SK-MEL-5 (cell line): ENCODE data around the gene LSM12. TPM values are rescaled to one million over a fixed set of nuclear protein-coding genes. Genes with fewer than 3 reads are reported as not detected.
A peak's percentile ranks its signal among the peaks of the same experiment; 100 is the strongest.

Experiments
- DNase-seq: peaks from one replicate; pipeline ENCODE4 v3.0.0-alpha.2; 2016; ENCODE audit warnings: low read depth, low spot score
- in situ Hi-C: cut with HindIII; loops from 2 replicates; pipeline ENCODE4 v1.10.0; 2016; ENCODE audit warnings: low sequenced_read_pairs, high pct_unique_total_duplicates, low pct_unique_long_range_greater_than_20kb
- polyA plus RNA-seq, 2 experiments: library from polyadenylated mRNA; depleted of rRNA; stranded (reverse); fragments of >200 nt; gene quantifications; 2 replicates each; pipeline ENCODE4 v1.2.3, GENCODE V29; 2015
- total RNA-seq: library from RNA; depleted of rRNA; stranded (reverse); fragments of >200 nt; shearing (Covaris generic); gene quantifications from 2 replicates; pipeline ENCODE4 v1.2.3, GENCODE V29; 2014; rRNA removed

Gene LSM12
- total RNA-seq: 49.2 and 49.8 TPM in 2 replicates
- 59.3 and 63.8 TPM in 2 replicates for polyA plus RNA-seq (2015; cell fraction: cytosol; rRNA removed)
- 27.6 and 38.3 TPM in 2 replicates for polyA plus RNA-seq (2015; cell fraction: nucleus; rRNA removed)

DNA sequence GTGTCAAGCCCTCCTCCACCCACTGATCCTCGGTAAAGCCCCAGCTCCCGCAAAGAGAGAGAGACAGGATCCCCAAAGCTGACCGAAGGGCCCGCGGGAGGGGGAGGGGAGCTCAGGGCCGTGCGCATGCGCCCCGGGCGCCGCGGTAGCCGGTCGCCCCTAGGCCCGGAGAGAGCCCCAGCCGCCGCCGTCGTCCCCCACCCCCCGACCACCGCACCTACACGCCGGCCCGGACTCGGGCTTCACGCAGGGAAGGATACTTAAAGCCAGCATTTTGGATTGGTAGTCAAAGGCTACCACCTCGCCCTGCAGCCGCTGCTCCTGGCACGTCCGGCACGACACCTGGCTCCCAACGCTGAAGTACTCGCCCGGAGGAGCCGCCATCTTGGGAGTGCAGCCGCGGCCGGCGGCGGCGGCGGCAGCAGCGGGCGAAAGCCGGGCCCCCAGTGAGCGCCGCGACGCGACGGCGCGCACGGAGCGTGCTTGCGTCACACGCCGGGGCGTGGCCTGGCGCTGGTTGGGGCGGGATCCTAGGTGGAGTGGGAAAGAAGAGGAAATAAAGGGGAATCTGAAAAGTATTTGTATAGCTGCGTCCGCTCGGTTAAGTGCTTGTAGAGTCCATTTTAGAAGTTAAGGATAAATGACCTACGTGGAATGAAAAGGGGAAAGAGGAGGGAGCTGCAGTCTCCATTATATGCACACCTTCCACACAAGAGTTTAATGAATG lies at the start of gene LSM12:
Gene LSM12 (minus strand): TSS at position 468 of the 727 bp plus-strand sequence. CDS start 84 bp downstream, at position 384.
- in situ Hi-C loops: no loop called here
- peak; percentile 90 for DNase-seq

DNA sequence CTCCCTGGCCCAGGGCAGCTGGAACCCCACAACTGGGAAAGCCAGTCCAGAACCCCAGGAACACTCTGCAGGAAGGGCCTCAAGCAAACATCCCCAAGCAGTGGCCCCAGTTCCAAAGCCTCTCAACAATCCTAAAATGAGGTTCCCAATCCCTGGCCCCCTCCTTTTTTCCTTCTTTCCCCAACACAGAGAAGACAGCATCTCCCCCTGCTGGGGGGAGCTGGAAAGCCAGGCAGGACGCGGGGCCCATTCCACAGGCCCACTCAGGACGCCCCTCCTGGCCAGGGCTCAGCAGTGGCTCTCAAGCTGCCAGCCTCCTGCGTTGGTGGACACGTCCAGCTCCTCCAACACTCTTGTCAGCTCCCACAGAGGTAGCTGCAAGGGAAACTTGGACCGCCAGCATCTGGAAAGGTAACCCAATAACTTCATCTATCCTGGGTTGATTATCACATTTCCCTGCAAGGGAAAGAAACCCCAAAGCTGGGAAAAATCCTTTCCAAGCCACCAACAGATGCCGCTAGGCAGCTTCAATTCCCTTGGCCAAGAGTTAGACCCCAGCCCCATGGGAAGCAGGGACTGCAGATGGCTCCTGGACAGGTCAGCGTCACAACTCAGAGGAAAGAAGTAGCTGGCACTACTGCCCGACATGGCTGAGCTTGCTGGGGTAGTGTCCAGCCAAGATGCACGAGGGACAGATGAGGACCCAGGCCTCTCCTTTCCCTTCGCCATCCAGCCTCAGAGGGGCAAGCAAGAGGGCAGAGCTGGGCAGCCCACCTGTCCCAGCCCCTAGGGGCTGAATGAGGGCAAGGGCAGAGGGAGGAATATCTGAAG lies 49.3 kb upstream of the LSM12 start:
- in situ Hi-C loops: no loop called here

DNA sequence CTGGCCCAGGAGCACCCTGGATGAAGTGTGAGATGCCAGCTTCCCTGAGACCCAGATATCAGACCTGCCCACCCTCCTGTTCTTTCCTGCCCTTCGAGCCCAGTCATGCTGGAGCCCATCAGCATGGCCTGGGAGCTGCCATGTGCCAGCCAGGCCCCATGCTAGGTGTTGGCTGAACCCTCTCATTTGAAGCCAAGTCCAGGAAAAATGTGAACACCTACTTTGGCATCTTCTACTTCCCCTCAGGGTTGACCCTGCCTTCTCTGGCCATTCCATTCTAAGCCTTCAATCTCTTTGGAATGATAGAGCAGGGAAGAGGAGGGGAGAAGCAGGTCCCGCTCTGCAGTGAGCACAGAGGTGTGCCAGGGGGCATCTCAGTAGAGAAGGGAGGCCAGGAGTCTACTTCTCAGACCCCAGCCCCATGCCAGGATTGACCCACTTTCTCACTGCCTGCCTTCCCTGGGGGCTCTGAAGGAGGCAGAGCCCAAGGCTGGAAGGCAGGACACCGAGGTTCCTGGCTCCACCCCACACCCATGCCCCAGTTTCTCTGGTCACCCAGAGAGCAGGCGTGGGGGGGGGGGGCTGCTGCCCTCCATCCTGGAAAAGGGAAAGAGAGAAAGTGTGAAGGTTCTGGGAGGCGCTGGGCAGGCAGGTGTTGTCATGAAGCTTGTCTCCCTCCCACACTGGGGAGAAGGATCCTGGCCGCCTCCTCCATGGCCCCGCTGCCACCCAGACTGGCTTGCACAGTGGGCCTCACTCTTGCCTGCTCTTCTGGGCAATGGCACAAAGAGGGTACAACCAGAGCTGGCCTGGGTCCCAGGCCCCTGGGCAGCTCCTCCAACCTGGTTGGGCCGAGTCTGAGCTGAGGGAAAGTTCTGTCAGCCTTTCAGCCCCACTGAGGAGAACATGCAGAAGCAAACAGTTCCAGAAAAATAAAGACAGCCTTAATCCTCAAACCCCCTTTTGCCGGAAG lies 47.7 kb upstream of the LSM12 start:
- in situ Hi-C loops: no loop called here
- DNase-seq: no peak

More for the DNA sequence above, 49.3 kb upstream of the LSM12 start:
- peak; percentile 52 for DNase-seq

- in situ Hi-C loops: no loop called here
- DNase-seq: no peak
Measured at GRCh38 chr17:44113382-44113781, 46.9 kb upstream of the LSM12 start.

DNA sequence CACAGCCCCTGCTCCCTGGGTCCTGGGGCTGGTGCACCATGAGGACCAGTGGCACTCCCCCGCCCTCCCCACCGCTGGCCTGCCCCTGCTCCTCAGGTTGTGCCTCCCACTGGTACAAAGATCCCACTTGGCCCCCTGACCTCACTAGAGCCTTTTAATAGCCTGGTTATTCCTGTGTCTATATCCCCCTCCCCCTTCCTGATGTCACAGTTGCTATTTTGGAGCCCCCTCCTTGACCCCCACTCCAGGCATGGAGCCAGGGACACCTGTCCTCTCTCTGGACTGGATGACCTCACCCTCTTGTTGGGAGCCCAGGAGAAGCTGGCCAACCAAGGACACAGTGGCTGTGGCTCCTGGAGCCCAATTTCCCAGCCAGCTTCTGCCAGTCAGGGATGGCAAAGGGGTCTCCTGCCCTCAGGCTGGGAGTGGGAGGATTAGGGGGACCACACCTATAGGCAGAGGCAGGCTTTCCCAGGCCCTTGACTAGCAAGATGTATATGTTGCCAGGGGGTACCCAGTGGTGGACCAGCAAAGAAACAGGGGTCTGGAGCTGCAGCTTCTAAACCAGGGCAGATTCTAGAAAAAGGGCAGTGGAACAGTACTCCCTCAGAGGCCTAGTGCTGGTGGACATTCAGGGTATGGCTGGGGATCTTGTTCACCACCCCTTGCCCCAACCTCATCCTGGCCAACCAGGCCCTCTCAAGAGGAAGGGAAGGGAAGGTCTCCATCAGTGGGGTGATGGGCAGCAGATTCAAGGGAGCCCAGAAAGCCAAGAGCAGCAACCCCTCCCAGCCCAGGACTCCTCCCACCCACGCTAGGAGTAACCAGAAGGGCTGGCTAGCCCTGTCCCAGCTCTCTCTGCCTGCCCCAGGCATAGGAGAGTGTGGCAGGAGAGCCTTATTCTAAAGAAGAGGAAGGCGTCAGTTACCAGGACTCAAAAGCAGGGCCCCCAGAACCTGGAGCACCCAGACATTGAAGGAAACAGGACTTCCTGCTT lies 46.1 kb upstream of the LSM12 start:
- DNase-seq: no peak
- in situ Hi-C loops: no loop called here

DNA sequence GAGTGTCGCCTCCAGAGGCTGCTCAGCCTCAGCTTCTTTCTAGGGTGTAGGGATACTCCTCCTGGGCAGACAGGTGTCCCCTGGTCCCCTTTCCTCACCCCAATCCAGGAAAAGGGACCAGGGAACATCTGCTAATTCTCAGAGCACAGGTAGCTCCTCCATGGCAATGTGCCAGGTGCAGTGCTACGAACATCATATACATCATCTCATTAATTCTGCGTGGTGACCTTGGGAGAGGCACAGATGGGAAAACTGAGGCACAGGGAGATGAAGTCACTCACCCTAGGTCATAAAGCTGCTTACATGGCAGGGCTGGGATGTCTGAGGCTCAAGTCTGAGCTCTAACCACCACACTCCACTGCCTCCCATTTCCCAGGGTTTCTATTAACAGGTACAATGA lies 45.3 kb upstream of the LSM12 start:
- no peak for DNase-seq
- in situ Hi-C loops: no loop called here

DNA sequence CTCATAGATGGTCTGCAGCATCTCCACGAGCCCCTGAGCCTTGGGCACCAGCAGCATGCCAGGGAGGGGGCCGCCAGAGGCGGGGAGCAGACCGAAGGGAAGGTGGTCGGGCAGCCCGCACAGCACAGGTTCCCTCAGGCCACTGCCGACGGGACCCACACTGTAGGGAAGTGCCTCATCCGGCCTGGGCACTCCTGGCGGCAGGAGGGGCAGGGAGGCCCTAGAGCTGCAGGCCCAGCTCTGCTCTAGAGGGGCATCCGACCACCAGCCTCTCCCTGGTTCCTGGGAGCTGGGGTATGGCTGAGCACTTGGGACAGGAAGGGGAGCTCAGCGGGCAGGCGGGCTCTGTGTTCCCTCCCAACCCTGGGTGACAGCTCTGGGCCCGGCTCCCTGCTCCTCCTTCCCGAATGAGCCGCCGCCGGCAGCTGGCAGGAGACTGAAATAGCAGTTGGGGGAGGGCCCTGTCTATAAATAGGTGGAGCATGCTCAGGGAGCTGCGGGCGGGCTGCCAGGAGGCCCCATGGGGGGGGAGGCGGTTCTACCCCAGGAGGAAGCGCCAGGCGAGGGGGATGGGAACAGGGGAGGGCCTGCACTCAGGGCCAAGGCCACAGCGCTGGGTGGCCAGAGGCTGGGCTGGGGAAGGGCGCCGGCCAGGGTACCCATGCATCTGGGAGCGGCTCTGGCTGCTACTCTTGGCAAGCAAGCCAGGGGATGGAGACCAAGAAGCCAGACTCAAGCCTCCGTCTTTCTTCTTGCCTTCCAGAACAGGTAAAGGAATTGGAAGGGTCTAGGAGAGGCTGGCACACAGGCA lies 44.6 kb upstream of the LSM12 start:
- in situ Hi-C loops: no loop called here
- peak; percentile 76 for DNase-seq

- in situ Hi-C loops: no loop called here
Measured at GRCh38 chr17:44110011-44110686, 43.7 kb upstream of the LSM12 start.

DNA sequence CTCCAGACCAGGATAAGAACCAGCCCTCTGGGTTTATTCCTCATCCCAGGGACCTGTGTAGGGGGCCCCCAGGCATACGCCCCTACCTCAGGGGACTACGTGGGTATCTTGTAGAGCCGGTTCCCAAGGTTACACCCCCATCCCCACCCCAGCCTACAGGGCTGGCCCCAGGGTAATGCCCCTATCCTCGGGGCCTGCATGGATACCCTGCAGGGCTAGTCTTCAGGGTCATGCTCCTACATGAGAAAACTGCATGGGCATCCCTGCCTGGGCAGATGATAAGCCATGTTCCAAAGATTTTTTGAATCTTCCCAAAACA lies 42.8 kb upstream of the LSM12 start:
- in situ Hi-C loops: no loop called here
- no peak for DNase-seq

More at GRCh38 chr17:44110011-44110686, 43.7 kb upstream of the LSM12 start:
- no peak for DNase-seq

- in situ Hi-C loops: no loop called here
Measured at GRCh38 chr17:44108440-44109311, 42.2 kb upstream of the LSM12 start.

GRCh38 chr17:44106801-44107200 lies 40.3 kb upstream of the LSM12 start:
- DNase-seq: no peak
- in situ Hi-C loops: no loop called here

More at GRCh38 chr17:44108440-44109311, 42.2 kb upstream of the LSM12 start:
- DNase-seq: no peak

DNA sequence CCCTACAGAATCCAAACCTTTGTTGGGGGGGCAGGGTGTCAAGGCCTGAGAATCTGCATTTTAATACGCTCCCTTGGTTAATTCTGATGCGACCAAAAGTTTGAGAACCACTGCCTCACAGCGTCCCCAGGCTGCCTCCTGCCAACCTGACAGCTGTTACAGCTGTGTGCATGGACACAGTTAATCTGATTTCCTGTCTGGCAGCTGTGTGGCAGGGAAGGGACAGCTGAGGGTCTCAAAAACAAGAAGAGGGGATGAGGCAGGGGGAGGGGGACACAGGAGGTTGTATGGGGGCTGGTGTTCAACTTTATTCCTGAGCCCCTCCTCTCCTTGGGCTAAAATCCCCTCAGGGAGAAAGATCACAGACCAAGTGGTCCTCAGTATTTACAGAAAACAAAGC lies 39.5 kb upstream of the LSM12 start:
- DNase-seq: no peak
- in situ Hi-C loops: no loop called here

- no peak for DNase-seq
- in situ Hi-C loops: no loop called here
Measured at GRCh38 chr17:44105483-44105882, 39.0 kb upstream of the LSM12 start.

- in situ Hi-C loops: no loop called here
- DNase-seq: no peak
Measured at GRCh38 chr17:44102849-44103622, 36.6 kb upstream of the LSM12 start.
